HepG2 (cell line): Measurements from ENCODE around the gene ZBTB18.

ENCODE experiments used
- NFATC3 ChIP-seq: sonication (generic); formaldehyde crosslinking; IDR thresholded peaks from 2 replicates; pipeline ENCODE4 v1.5.1; 2020; ENCODE audit warnings: mild to moderate bottlenecking, missing genetic modification reagents
- PBX2 ChIP-seq: IDR thresholded peaks from 2 replicates; pipeline ENCODE4 v1.6.1; 2016; ENCODE audit warnings: control low read depth
- TF ChIP-seq, protein P1 (sequence below): sonication (generic); formaldehyde crosslinking; IDR thresholded peaks from 2 replicates; pipeline ENCODE4 v1.5.1; 2020; ENCODE audit warnings: missing genetic modification reagents, mild to moderate bottlenecking, borderline replicate concordance
- TF ChIP-seq, protein P2 (sequence below): sonication (generic); formaldehyde crosslinking; IDR thresholded peaks from 2 replicates; pipeline ENCODE4 v1.4.0; 2020; ENCODE audit warnings: mild to moderate bottlenecking, missing genetic modification reagents, borderline replicate concordance

DNA sequence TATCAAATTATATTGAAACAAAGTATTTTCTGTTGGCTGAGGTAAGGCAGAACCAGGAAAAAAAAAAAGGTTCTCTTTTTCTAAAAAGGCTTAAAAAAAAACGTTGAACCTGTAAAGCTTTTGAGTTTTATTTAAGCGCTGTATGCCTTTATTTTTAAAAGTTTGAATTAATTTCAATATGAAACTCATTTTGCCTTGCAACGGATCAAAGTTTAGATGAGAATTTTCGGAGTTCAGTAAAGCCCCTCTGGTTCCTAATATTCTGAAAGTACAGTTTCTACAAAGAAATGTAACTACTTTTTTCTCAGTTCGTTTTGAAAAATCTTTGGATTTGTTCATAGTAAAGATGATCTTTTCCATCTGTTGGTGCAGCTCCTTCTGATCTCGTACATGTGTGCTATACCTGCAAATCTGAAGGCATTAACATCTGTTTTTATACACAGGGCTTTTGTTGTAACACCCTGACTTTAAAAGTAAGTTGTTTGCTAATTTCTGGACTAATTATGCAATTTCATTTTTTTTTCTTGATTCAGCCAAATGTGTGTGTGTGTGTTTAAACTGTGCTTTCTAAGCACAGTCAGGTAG, 1.7 kb downstream of the ZBTB18 start:
- TF ChIP-seq NFATC3 (CRISPR knock-in tag) (no peak), PBX2 (CRISPR knock-in tag) (no peak)
- TF ChIP-seq, protein P1, sequence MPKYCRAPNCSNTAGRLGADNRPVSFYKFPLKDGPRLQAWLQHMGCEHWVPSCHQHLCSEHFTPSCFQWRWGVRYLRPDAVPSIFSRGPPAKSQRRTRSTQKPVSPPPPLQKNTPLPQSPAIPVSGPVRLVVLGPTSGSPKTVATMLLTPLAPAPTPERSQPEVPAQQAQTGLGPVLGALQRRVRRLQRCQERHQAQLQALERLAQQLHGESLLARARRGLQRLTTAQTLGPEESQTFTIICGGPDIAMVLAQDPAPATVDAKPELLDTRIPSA (CRISPR knock-in tag): no peak
- TF ChIP-seq, protein P2, sequence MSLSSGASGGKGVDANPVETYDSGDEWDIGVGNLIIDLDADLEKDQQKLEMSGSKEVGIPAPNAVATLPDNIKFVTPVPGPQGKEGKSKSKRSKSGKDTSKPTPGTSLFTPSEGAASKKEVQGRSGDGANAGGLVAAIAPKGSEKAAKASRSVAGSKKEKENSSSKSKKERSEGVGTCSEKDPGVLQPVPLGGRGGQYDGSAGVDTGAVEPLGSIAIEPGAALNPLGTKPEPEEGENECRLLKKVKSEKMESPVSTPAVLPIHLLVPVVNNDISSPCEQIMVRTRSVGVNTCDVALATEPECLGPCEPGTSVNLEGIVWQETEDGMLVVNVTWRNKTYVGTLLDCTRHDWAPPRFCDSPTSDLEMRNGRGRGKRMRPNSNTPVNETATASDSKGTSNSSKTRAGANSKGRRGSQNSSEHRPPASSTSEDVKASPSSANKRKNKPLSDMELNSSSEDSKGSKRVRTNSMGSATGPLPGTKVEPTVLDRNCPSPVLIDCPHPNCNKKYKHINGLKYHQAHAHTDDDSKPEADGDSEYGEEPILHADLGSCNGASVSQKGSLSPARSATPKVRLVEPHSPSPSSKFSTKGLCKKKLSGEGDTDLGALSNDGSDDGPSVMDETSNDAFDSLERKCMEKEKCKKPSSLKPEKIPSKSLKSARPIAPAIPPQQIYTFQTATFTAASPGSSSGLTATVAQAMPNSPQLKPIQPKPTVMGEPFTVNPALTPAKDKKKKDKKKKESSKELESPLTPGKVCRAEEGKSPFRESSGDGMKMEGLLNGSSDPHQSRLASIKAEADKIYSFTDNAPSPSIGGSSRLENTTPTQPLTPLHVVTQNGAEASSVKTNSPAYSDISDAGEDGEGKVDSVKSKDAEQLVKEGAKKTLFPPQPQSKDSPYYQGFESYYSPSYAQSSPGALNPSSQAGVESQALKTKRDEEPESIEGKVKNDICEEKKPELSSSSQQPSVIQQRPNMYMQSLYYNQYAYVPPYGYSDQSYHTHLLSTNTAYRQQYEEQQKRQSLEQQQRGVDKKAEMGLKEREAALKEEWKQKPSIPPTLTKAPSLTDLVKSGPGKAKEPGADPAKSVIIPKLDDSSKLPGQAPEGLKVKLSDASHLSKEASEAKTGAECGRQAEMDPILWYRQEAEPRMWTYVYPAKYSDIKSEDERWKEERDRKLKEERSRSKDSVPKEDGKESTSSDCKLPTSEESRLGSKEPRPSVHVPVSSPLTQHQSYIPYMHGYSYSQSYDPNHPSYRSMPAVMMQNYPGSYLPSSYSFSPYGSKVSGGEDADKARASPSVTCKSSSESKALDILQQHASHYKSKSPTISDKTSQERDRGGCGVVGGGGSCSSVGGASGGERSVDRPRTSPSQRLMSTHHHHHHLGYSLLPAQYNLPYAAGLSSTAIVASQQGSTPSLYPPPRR (CRISPR knock-in tag): no peak
